Astrocyte of the spinal cord (primary cell): ENCODE measurements around the gene SERPINB6.
"Not testable (repeated sequence)": the region's sequence is repeated elsewhere in the genome, so short reads cannot be mapped to it uniquely, and the experiment has no call there.

ENCODE experiments used
- DNase-seq: peaks from one replicate; pipeline ENCODE4 v3.0.0; 2011; ENCODE audit warnings: low read depth, low spot score
- H3K4me3 ChIP-seq: 2 replicates; pipeline ENCODE4 v1.5.1; 2011; ENCODE audit warnings: low read depth, mild to moderate bottlenecking, low read length, moderate library complexity
- CTCF ChIP-seq: IDR thresholded peaks from 2 replicates; pipeline ENCODE4 v1.5.1; 2012; ENCODE audit warnings: low read depth, mild to moderate bottlenecking, low read length, inconsistent platforms
- in situ Hi-C: cut with HindIII; loops from 2 replicates; pipeline ENCODE4 v1.10.0; 2017; ENCODE audit warnings: low sequenced_read_pairs

SERPINB6 gene

DNA sequence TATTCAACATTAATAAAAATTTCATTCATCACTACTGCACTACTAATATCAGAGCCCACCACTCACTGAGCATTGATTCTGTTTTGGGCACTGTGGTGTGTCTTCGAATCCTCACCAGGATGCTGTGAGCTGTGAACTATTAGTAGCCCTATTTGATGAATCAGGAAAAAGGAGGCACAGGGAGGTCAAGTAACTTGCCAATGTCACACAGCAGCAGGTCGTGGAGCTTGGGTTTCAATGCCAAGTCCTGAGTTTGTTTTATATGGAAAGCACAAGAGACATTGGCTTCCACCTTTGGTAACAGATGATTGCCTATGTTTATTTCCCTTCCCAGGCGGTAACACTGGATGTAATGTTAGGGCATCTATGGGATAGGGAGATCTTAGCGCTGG lies 43.3 kb upstream of the SERPINB6 start:
- in situ Hi-C loops, result no loop called here
- no peak for DNase-seq
- no peak for TF ChIP-seq CTCF
- H3K4me3 ChIP-seq, result no peak overlapping the region

- TF ChIP-seq CTCF, result no peak
- in situ Hi-C loops, result no loop called here
- no peak overlapping the region for H3K4me3 ChIP-seq
Measured at GRCh38 chr6:3013901-3014674, 42.7 kb upstream of the SERPINB6 start.

DNA sequence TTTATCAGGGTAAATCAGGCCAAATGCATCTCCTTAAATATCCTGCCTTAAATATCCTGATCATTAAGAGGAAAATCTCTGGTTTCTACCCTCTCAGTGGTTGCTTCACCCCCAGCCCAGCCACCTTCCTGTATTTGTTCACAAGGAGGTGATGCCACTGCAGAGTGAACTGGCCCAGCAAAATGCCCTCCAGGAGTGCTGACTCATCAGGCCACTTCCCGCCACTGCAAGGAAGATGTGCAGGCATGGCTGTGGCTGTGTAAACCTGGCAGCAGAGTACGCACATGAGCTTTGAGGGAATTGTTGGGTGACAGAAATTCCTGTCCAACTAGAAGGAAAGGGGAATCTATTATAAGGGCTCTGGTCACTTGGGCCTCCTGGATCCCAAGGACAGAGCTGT lies 42.1 kb upstream of the SERPINB6 start:
- H3K4me3 ChIP-seq, result no peak overlapping the region
- DNase-seq, result peak; percentile 57
- in situ Hi-C loops, result no loop called here
- no peak for TF ChIP-seq CTCF

More at GRCh38 chr6:3013901-3014674, 42.7 kb upstream of the SERPINB6 start:
- no peak for DNase-seq

- DNase-seq, result no peak
- in situ Hi-C loops, result no loop called here
- no peak for TF ChIP-seq CTCF
- H3K4me3 ChIP-seq, result no peak overlapping the region
Measured at GRCh38 chr6:3011592-3011991, 40.2 kb upstream of the SERPINB6 start.

- in situ Hi-C loops, result no loop called here
- TF ChIP-seq CTCF, result no peak
- DNase-seq, result no peak
- no peak overlapping the region for H3K4me3 ChIP-seq
Measured at GRCh38 chr6:3011158-3011557, 39.8 kb upstream of the SERPINB6 start.

DNA sequence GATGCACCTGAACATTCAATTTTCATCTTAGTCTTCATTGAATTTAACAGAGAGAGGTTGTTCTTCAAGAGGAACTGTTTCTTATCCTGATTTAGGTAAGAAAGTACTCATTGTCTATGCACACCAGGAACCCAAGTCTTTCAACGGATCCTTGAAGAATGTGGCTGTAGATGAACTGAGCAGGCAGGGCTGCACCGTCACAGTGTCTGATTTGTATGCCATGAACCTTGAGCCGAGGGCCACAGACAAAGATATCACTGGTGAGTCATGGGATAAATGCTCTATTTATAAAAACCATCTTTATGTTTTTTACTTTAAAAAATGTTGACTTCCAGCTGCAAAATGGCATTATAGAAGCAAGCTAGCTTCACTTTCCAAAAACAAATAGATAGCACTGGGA lies 38.6 kb upstream of the SERPINB6 start:
- no peak for TF ChIP-seq CTCF
- in situ Hi-C loops, result no loop called here
- DNase-seq, result no peak

DNA sequence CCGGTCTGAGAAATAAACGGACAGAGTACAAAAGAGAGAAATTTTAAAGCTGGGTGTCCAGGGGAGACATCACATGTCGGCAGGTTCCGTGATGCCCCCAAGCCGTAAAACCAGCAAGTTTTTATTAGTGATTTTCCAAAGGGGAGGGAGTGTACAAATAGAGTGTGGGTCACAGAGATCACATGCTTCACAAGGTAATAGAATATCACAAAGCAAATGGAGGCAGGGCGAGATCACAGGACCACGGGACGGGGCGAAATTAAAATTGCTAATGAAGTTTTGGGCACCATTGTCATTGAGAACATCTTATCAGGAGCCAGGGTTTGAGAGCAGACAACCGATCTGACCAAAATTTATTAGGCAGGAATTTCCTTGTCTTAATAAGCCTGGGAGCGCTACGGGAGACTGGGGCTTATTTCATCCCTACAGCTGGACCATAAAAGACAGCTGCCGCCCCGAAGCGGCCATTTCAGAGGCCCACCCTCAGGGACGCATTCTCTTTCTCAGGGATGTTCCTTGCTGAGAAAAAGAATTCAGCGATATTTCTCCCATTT lies 37.4 kb upstream of the SERPINB6 start:
- DNase-seq, H3K4me3 ChIP-seq, in situ Hi-C loops: not testable (repeated sequence)

More for the DNA sequence above, 38.6 kb upstream of the SERPINB6 start:
- no peak overlapping the region for H3K4me3 ChIP-seq
